Panc1 (cell line): ENCODE measurements around the gene HOMER2.

ENCODE experiments used
- CTCF ChIP-seq: fragments of 450-650 bp; IDR thresholded peaks from 2 replicates; pipeline ENCODE4 v1.5.1; 2017; ENCODE audit warnings: mild to moderate bottlenecking
- POLR2AphosphoS5 ChIP-seq: IDR thresholded peaks from 2 replicates; pipeline ENCODE4 v1.6.1; 2012; ENCODE audit warnings: mild to moderate bottlenecking, low read depth, low read length, moderate library complexity
- REST ChIP-seq, 2 experiments: IDR thresholded peaks; 2 replicates each; pipeline ENCODE4 v1.6.1; 2011 to 2012; ENCODE audit warnings: low read depth in 2 of 2, control low read depth in 1 of 2, low read length in 1 of 2, mild to moderate bottlenecking in 1 of 2, moderate library complexity in 1 of 2; ENCODE audit not compliant: insufficient read depth in 1 of 2
- SIN3A ChIP-seq: IDR thresholded peaks from 2 replicates; pipeline ENCODE4 v1.6.1; 2012; ENCODE audit warnings: low read depth, mild to moderate bottlenecking, low read length, moderate library complexity, borderline replicate concordance; ENCODE audit not compliant: insufficient read depth

DNA sequence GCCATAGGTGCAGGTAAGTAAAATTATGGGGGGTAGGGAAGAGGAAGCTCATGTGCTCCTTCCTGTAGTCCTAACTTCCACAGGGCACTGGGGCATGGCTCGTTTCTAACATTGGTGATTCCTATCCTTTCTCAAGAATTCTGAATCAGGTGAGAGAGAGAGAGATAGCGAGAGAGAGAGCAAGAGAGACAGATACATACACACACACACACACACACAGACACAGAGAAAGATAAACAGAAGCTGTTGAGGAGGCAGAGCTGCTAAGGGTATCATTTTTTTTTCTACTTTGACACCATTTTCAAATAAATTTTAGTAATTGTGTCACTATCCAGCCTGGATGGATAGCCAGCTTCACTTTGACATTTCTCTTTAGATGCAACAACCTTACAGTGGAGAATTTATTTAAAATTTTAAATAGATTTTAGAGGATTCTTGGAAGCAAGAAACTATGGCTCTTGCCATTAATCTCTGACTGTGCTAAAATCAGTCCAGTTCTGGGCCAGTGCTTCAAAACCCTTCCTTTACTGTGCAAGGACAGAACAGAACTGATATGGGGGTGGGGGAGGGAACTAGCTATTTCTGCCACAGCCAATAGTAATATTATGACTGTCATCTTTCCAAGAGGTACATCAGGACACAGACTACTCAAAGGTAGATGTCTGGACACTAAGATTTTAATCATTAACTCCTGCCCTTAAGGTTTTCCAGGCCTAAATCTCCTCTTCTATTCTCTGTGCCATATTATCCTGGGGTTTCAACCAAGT is 18.9 kb upstream of the HOMER2 start:
- TF ChIP-seq CTCF (no peak), SIN3A (no peak), POLR2AphosphoS5 (no peak), REST (IDR thresholded peaks at IDR 0.05; ENCODE audit: insufficient read depth in 1 of 2, low read depth in 2 of 2, low read length in 1 of 2) (no peak)
